Measurements from ENCODE around the gene CEACAM5. TPM values are rescaled to one million over a fixed set of nuclear protein-coding genes. Genes with fewer than 3 reads are reported as not detected.

The CEACAM5 gene
- total and polyA plus RNA-seq, 7 donors = 0.04 to 0.69 (median 0.69) TPM; not detected in 4

DNA sequence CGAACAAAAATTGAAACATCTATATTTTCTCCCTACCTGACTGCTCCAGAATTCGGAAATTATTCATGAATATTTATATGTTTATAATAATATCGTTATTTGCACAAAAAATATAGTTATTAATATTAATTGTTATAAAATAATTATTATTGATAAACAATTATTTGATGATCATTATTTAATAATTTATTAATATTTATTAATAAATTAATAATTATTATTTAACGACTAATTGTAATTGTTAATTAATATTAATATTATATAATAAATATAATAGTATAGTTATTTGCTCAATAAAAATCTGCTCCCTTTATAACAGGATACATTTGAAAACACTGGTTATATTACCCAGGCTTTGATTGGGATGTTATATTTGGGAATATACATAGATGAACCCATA, 61.2 kb downstream of the CEACAM5 start:
- intact Hi-C loops (cut with DNase I) = no loop called here
- no peaks in the 10 kb centered on the region for H3K4me1 ChIP-seq
- WGBS, 3 donors = 91 to 95% (median 93%) methylated on average over 4 of the region's 4 CpGs
- no peaks in the 10 kb centered on the region for H3K9me3 ChIP-seq
- no peaks in the 10 kb centered on the region for H3K36me3 ChIP-seq (ENCODE audit: insufficient read depth in 1 of 2, low read depth in 1 of 2)
- TF ChIP-seq, protein P1, sequence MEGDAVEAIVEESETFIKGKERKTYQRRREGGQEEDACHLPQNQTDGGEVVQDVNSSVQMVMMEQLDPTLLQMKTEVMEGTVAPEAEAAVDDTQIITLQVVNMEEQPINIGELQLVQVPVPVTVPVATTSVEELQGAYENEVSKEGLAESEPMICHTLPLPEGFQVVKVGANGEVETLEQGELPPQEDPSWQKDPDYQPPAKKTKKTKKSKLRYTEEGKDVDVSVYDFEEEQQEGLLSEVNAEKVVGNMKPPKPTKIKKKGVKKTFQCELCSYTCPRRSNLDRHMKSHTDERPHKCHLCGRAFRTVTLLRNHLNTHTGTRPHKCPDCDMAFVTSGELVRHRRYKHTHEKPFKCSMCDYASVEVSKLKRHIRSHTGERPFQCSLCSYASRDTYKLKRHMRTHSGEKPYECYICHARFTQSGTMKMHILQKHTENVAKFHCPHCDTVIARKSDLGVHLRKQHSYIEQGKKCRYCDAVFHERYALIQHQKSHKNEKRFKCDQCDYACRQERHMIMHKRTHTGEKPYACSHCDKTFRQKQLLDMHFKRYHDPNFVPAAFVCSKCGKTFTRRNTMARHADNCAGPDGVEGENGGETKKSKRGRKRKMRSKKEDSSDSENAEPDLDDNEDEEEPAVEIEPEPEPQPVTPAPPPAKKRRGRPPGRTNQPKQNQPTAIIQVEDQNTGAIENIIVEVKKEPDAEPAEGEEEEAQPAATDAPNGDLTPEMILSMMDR (IDR thresholded peaks at IDR 0.05) = no peak
- DNase-seq (no peak), ATAC-seq (no peak)
- no peak overlapping the region for H3K27ac ChIP-seq
- H3K4me3 ChIP-seq = no peak overlapping the region
- peaks cover 2 to 5% (median 4%) of the 10 kb centered on the region in 3 donors for H3K27me3 ChIP-seq (ENCODE audit: insufficient read depth in 3 of 3, low read length in 2 of 3)

DNA sequence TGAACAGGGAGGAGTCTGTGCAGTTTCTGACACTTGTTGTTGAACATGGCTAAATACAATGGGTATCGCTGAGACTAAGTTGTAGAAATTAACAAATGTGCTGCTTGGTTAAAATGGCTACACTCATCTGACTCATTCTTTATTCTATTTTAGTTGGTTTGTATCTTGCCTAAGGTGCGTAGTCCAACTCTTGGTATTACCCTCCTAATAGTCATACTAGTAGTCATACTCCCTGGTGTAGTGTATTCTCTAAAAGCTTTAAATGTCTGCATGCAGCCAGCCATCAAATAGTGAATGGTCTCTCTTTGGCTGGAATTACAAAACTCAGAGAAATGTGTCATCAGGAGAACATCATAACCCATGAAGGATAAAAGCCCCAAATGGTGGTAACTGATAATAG, 63.0 kb downstream of the CEACAM5 start:
- WGBS, 3 donors = 89 to 94% (median 89%) methylated on average over 2 of the region's 2 CpGs
- H3K27me3 ChIP-seq (ENCODE audit: insufficient read depth in 3 of 3, low read length in 2 of 3) = peaks cover 0 to 5% (median 0%) of the 10 kb centered on the region in 3 donors
- TF ChIP-seq, protein P1 (IDR thresholded peaks at IDR 0.05) = no peak

DNA sequence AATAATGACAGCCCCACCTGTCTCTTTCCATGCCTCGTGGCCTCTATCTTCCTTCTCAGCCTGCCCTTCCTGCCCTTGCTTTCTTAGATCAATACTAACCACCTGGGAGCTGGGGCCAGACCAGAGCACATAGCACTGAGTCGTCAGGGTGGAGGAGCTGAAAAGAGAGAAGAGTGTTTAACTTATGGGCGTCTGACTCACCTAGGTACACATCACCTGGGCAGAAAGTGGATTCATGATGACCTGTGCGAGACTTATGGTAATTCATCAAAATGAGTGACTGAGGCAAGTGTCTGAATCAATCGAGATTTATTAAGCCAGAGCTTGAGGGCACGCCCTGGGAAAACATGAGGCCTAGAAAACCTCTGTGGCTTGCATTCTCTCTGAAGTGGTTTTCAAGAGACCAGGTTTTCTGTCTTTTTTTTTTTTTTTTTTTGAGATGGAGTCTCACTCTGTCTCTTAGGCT, 66.1 kb downstream of the CEACAM5 start:
- 49 to 59% (median 56%) methylated on average over 6 of the region's 6 CpGs for WGBS, 3 donors
- ATAC-seq = no peak
- H3K27me3 ChIP-seq (ENCODE audit: insufficient read depth in 3 of 3, low read length in 2 of 3) = peaks cover 0 to 8% (median 0%) of the 10 kb centered on the region in 3 donors
- DNase-seq = no peak
- no peak overlapping the region for H3K4me3 ChIP-seq
- H3K9me3 ChIP-seq = no peaks in the 10 kb centered on the region
- TF ChIP-seq, protein P1 (IDR thresholded peaks at IDR 0.05) = no peak
- no peaks in the 10 kb centered on the region for H3K36me3 ChIP-seq (ENCODE audit: insufficient read depth in 1 of 2, low read depth in 1 of 2)
- intact Hi-C loops (cut with DNase I) = no loop called here
- no peaks in the 10 kb centered on the region for H3K4me1 ChIP-seq
- no peak overlapping the region for H3K27ac ChIP-seq

More for the DNA sequence above, 63.0 kb downstream of the CEACAM5 start:
- Histone ChIP-seq H3K36me3 (ENCODE audit: insufficient read depth in 1 of 2, low read depth in 1 of 2) (no peaks in the 10 kb centered on the region), H3K9me3 (no peaks in the 10 kb centered on the region), H3K27ac (no peak overlapping the region), H3K4me3 (no peak overlapping the region), H3K4me1 (no peaks in the 10 kb centered on the region)
- intact Hi-C loops (cut with DNase I) = no loop called here
- ATAC-seq = no peak
- no peak for DNase-seq

DNA sequence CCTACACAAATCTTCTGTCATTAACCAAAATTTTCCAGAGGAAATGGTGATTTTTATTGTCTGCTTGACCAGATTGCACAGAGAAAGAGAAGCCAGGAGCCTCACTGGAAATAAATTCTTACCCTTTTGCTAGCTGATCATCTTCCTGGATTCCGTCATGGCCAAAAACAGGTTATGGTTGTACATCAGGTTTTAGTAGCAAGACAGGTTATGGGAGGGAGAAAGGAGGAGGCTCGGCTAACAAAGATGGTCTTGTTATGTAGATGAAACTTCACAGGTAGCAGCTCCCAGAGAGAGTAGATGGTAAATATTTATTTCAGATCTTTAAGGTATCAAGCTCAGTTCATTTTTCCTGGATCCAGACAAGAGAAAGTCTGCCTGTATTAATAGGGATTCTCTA, 68.3 kb downstream of the CEACAM5 start:
- 57 to 75% (median 74%) methylated on average over 2 of the region's 2 CpGs for WGBS, 3 donors
- no peaks in the 10 kb centered on the region for H3K36me3 ChIP-seq (ENCODE audit: insufficient read depth in 1 of 2, low read depth in 1 of 2)
- H3K9me3 ChIP-seq = no peaks in the 10 kb centered on the region
- DNase-seq (no peak), ATAC-seq (no peak)
- H3K4me3 ChIP-seq = no peak overlapping the region
- H3K4me1 ChIP-seq = no peaks in the 10 kb centered on the region
- intact Hi-C loops (cut with DNase I) = no loop called here
- TF ChIP-seq, protein P1 (IDR thresholded peaks at IDR 0.05) = no peak
- peaks cover 0 to 12% (median 0%) of the 10 kb centered on the region in 3 donors for H3K27me3 ChIP-seq (ENCODE audit: insufficient read depth in 3 of 3, low read length in 2 of 3)
- no peak overlapping the region for H3K27ac ChIP-seq

Other genes starting within 250 kb of the CEACAM5 start
- gene CEACAM21, start 132.5 kb upstream of the CEACAM5 start, total RNA-seq = under 1 TPM in 2 of 4 donors, not detected in 2; 0.21 to 0.28 TPM
- under 1 TPM; 0.05 to 0.48 (median 0.20) TPM for gene CEACAM21, start 132.5 kb upstream of the CEACAM5 start, polyA plus RNA-seq
- under 1 TPM in 2 of 4 donors, not detected in 2; 0.17 to 0.73 TPM for gene CEACAM4, start 81.6 kb upstream of the CEACAM5 start, total RNA-seq
- gene CEACAM4, start 81.6 kb upstream of the CEACAM5 start, polyA plus RNA-seq = under 1 TPM in 1 of 3 donors, not detected in 2; 0.03 TPM
- under 1 TPM in 2 of 4 donors, not detected in 2; 0.15 to 0.32 TPM for gene CEACAM7, start 20.4 kb upstream of the CEACAM5 start, total RNA-seq
- gene CEACAM7, start 20.4 kb upstream of the CEACAM5 start, polyA plus RNA-seq = under 1 TPM in 1 of 3 donors, not detected in 2; 0.01 TPM
- gene CEACAM6, start 46.9 kb downstream of the CEACAM5 start, total RNA-seq = under 1 TPM in 2 of 4 donors, not detected in 2; 0.17 to 0.27 TPM
- under 1 TPM in 2 of 3 donors, not detected in 1; 0.03 TPM for gene CEACAM6, start 46.9 kb downstream of the CEACAM5 start, polyA plus RNA-seq
- gene CEACAM3, start 88.0 kb downstream of the CEACAM5 start, total RNA-seq = under 1 TPM in 1 of 4 donors, not detected in 3; 0.59 TPM
- gene CEACAM3, start 88.0 kb downstream of the CEACAM5 start, polyA plus RNA-seq = under 1 TPM in 2 of 3 donors, not detected in 1; 0.01 to 0.05 TPM
- gene LYPD4, start 136.1 kb downstream of the CEACAM5 start, total RNA-seq = not detected
- gene LYPD4, start 136.1 kb downstream of the CEACAM5 start, polyA plus RNA-seq = not detected
- not detected for gene DMRTC2, start 136.4 kb downstream of the CEACAM5 start, total RNA-seq
- not detected for gene DMRTC2, start 136.4 kb downstream of the CEACAM5 start, polyA plus RNA-seq
- gene RPS19, start 151.6 kb downstream of the CEACAM5 start, total RNA-seq = 100 to 1,000 TPM; 593 to 962 (median 730) TPM
- 1,000 to 10,000 TPM; 1,218 to 2,236 (median 1,284) TPM for gene RPS19, start 151.6 kb downstream of the CEACAM5 start, polyA plus RNA-seq
- gene CD79A, start 168.7 kb downstream of the CEACAM5 start, total RNA-seq = 1 to 10 TPM in 2 of 4 donors, under 1 TPM in 2; 0.30 to 1.4 (median 0.91) TPM
- 1 to 10 TPM in 1 of 3 donors, under 1 TPM in 2; 0.30 to 1.3 (median 0.87) TPM for gene CD79A, start 168.7 kb downstream of the CEACAM5 start, polyA plus RNA-seq
- 10 to 100 TPM; 15.8 to 22.2 (median 21.3) TPM for gene ARHGEF1, start 174.6 kb downstream of the CEACAM5 start, total RNA-seq
- gene ARHGEF1, start 174.6 kb downstream of the CEACAM5 start, polyA plus RNA-seq = 10 to 100 TPM; 20.4 to 28.0 (median 20.7) TPM
- not detected for gene ERFL, start 219.8 kb downstream of the CEACAM5 start, total RNA-seq
- under 1 TPM in 1 of 3 donors, not detected in 2; 0.03 TPM for gene ERFL, start 219.8 kb downstream of the CEACAM5 start, polyA plus RNA-seq